Measurements from ENCODE around the gene TP53RK.

Gene TP53RK

DNA sequence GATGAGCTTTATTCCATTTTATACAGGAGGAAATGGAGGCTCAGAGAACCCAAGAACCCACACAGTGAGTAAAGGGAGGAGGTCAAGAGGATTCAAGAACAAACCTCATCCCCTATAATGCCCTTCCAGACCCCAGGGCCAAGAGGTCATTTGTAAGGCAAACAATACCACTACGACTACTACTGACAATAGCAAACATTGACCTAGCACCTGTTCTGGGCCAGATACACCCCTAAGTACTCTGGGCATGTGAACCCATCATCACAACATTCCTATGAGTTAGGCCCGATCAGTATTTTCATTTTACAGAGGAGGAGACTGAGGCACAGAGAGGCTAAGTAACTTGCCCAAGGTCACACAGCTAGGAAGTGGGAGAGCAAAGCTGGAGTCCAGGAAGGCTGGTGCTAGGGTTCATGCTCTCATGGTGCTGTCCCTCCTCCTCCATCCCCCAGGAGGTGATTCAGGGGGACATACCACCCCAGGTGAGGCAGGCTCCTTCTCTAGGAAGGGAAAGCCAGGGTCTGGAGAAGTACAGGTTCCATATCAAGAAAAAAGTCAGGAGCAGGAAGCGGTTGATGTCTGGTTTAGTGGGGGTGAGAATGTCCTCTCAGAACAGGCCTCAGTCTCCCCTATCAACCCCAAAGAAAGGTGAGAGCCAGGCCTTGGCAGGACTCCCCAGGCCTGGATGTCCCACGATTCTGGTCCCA is 51.7 kb downstream of the TP53RK start:
- no peak for DNase-seq

DNA sequence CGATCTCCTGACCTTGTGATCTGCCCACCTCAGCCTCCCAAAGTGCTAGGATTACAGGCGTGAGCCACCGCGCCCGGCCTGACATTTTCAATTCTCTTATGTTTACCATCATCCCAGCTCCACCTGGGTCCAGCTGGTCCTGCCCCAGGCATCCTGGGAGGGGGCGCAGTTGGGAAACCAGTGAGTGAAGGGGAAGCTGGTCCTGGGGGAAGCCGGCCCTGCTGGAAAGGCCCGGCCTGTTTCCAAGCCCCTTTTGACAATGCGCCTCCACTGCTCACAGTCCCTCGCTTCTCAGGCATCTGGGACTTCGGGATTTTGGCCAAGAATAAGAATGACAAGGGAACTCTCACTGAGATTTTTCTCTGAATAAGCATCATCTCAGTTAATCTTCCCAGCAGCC is 52.2 kb downstream of the TP53RK start:
- DNase-seq, result no peak

DNA sequence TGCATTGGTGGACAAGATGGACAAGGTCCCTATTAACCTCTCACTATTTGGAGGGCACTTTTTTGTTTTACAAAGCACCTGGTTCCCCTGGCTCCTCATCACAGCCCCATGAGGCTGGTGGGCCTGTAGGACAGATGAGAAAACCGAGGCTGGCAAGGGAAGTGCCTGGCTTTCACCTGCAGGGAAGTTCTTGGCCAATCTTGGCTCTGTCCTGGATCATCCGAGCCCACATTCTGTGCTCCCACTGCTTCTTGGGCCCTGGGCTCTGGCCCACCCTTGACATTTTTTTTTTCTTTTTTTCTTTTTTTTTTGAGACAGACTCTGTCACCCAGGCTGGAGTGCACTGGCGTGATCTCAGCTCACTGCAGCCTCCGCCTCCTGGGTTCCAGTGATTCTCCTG is 52.7 kb downstream of the TP53RK start:
- DNase-seq, result no peak

DNA sequence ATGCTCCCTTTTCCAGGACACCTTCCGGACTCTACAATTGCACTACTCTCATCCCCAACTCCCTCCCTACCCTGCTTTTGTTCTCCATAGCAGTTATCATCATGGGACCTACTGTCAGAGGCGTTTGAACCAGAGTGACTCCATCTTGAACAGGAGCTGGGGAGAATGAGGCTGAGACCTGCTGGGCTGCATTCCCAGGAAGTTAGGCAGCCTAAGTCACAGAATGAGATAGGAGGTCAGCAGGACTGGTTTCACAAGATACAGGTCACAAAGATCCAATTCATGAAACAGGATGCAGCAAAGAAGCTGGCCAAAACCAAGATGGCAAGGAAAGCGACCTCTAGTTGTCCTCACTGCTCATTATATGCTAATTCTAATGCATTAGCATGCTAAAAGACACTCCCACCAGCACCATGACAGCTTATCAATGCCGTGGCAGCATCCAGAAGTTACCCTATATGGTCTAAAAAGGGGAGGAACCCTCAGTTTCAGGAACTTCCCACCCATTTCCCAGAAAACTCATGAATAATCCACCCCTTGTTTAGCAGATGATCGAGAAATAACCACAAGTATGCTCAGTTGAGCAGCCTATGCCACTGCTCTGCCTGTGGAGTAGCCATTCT is 53.6 kb downstream of the TP53RK start:
- DNase-seq, result no peak

DNA sequence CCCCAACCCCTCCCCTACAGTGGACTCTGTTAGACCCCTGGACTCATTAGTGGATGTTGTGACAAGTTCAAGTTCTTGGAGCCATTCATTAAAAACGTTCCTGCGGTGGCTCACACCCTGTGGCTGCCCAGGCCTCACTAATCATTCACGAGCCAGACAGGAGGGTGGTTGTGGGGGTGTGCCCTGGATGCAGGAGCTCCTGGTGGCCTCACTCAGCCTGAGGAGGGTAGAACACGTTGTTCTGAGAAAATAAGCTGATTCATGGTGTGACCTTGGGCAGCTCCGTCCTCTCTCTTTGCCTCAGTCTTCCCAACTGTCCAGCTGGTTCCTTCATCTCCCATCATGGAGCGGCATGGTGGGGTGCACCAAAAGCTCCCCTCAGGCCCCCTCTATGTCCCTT is 54.7 kb downstream of the TP53RK start:
- no peak for DNase-seq
